Activated T-cell treated with anti-CD3 and anti-CD28 coated beads for 24 hours (primary cell): Measurements from ENCODE around the gene KCNT1.

Source experiments
- DNase-seq: peaks from one replicate; pipeline ENCODE4 v3.0.0-alpha.2; 2020; ENCODE audit warnings: low read depth

KCNT1 gene

GRCh38 chr9:135747311-135747710 is 45.3 kb downstream of the KCNT1 start:
- DNase-seq = no peak

- no peak for DNase-seq
These were observed 46.7 kb downstream of the KCNT1 start for GRCh38 chr9:135748676-135749075.

- no peak for DNase-seq
These were observed 47.4 kb downstream of the KCNT1 start for GRCh38 chr9:135749171-135750045.

- DNase-seq = no peak
These were observed 48.8 kb downstream of the KCNT1 start for GRCh38 chr9:135750786-135751185.

- no peak for DNase-seq
These were observed 49.5 kb downstream of the KCNT1 start for GRCh38 chr9:135751501-135751900.

- DNase-seq = no peak
These were observed 50.6 kb downstream of the KCNT1 start for GRCh38 chr9:135752281-135753204.

GRCh38 chr9:135753391-135754105 is 51.6 kb downstream of the KCNT1 start:
- no peak for DNase-seq

- no peak for DNase-seq
These were observed 54.6 kb downstream of the KCNT1 start for GRCh38 chr9:135756576-135756975.

GRCh38 chr9:135757356-135757755 is 55.4 kb downstream of the KCNT1 start:
- no peak for DNase-seq

- no peak for DNase-seq
These were observed 56.1 kb downstream of the KCNT1 start for GRCh38 chr9:135758056-135758455.

- no peak for DNase-seq
These were observed 56.9 kb downstream of the KCNT1 start for GRCh38 chr9:135758870-135759269.

GRCh38 chr9:135759676-135760300 is 57.8 kb downstream of the KCNT1 start:
- no peak for DNase-seq

GRCh38 chr9:135760465-135760864 is 58.5 kb downstream of the KCNT1 start:
- DNase-seq = no peak

- DNase-seq = no peak
These were observed 59.3 kb downstream of the KCNT1 start for GRCh38 chr9:135761150-135761844.

GRCh38 chr9:135761845-135762168 is 59.8 kb downstream of the KCNT1 start:
- no peak for DNase-seq

- no peak for DNase-seq
These were observed 60.9 kb downstream of the KCNT1 start for GRCh38 chr9:135762921-135763320.

- DNase-seq = no peak
These were observed 61.9 kb downstream of the KCNT1 start for GRCh38 chr9:135763716-135764446.

- no peak for DNase-seq
These were observed 62.7 kb downstream of the KCNT1 start for GRCh38 chr9:135764731-135765130.

GRCh38 chr9:135765416-135765815 is 63.4 kb downstream of the KCNT1 start:
- DNase-seq = no peak

- no peak for DNase-seq
These were observed 64.3 kb downstream of the KCNT1 start for GRCh38 chr9:135766251-135766650.

GRCh38 chr9:135766707-135767106 is 64.7 kb downstream of the KCNT1 start:
- DNase-seq = no peak
